WTC11 (cell line): ENCODE measurements around the gene IL24. TPM values are rescaled to one million over a fixed set of nuclear protein-coding genes. Genes with fewer than 3 reads are reported as not detected.

Experiments
- ATAC-seq: fragments of 200-7000 bp; cut with Tn5 transposase; 2 replicates; pipeline ENCODE4 v1.10.0; 2021; ENCODE audit warnings: mild to moderate bottlenecking, moderate library complexity
- CTCF ChIA-PET: fragments of 300-600 bp; sonication (Branson Sonifier 250); formaldehyde crosslinking; loops from one replicate; lab custom pipeline; 2021; ENCODE audit warnings: antibody characterized with exemption; lab: Charles Lee
- POLR2A ChIA-PET: fragments of 350-600 bp; sonication (Branson Sonifier 250); formaldehyde crosslinking; loops from one replicate; lab custom pipeline; 2021; ENCODE audit warnings: antibody characterized with exemption; lab: Charles Lee
- DNase-seq: peaks from one replicate; pipeline ENCODE4 v3.0.0; 2021; ENCODE audit warnings: low spot score
- H3K27ac Mint-ChIP-seq: 2 replicates; pipeline ENCODE4 v1.8.0; 2021; ENCODE audit warnings: mixed read lengths
- H3K27me3 Mint-ChIP-seq: 2 replicates; pipeline ENCODE4 v1.8.0; 2021; ENCODE audit warnings: low read depth, mild to moderate bottlenecking, moderate library complexity, mixed read lengths
- H3K36me3 Mint-ChIP-seq: 2 replicates; pipeline ENCODE4 v1.8.0; 2021; ENCODE audit warnings: mixed read lengths
- H3K4me1 Mint-ChIP-seq: 2 replicates; pipeline ENCODE4 v1.8.0; 2022; ENCODE audit warnings: mixed read lengths
- H3K4me3 Mint-ChIP-seq: 2 replicates; pipeline ENCODE4 v1.8.0; 2021; ENCODE audit warnings: mild to moderate bottlenecking, moderate library complexity, mixed read lengths
- H3K9me3 Mint-ChIP-seq: 2 replicates; pipeline ENCODE4 v1.8.0; 2021; ENCODE audit warnings: mixed read lengths
- ATF1 ChIP-seq: sonication (generic); formaldehyde crosslinking; IDR thresholded peaks from 2 replicates; pipeline ENCODE4 v1.8.1; 2023; ENCODE audit warnings: mild to moderate bottlenecking, moderate library complexity, missing genetic modification reagents
- CREM ChIP-seq: sonication (generic); formaldehyde crosslinking; IDR thresholded peaks from 2 replicates; pipeline ENCODE4 v1.8.1; 2022; ENCODE audit warnings: mild to moderate bottlenecking, missing genetic modification reagents, moderate library complexity
- FOXP1 ChIP-seq: sonication (generic); formaldehyde crosslinking; IDR thresholded peaks from 2 replicates; pipeline ENCODE4 v1.8.0; 2022; ENCODE audit warnings: missing genetic modification reagents, mild to moderate bottlenecking, moderate library complexity, borderline replicate concordance
- JAZF1 ChIP-seq: fragments of 250-450 bp; sonication (Bioruptor Pico); IDR thresholded peaks from 2 replicates; pipeline ENCODE4 v1.9.0; 2021; ENCODE audit warnings: moderate library complexity, mild to moderate bottlenecking, inconsistent platforms
- JUN ChIP-seq: sonication (generic); formaldehyde crosslinking; IDR thresholded peaks from 2 replicates; pipeline ENCODE4 v1.8.0; 2023; ENCODE audit warnings: mild to moderate bottlenecking, missing genetic modification reagents
- KAT7 ChIP-seq: sonication (generic); formaldehyde crosslinking; IDR thresholded peaks from 2 replicates; pipeline ENCODE4 v1.8.1; 2023; ENCODE audit warnings: missing genetic modification reagents, mild to moderate bottlenecking, borderline replicate concordance
- NFE2L1 ChIP-seq: sonication (generic); formaldehyde crosslinking; IDR thresholded peaks from 2 replicates; pipeline ENCODE4 v1.8.1; 2023; ENCODE audit warnings: missing genetic modification reagents
- OVOL2 ChIP-seq: fragments of 250-450 bp; sonication (Bioruptor Pico); IDR thresholded peaks from 2 replicates; pipeline ENCODE4 v1.9.0; 2021; ENCODE audit warnings: mild to moderate bottlenecking, borderline replicate concordance
- PRRX2 ChIP-seq: fragments of 250-450 bp; sonication (Bioruptor Pico); IDR thresholded peaks from 2 replicates; pipeline ENCODE4 v1.8.0; 2021; ENCODE audit warnings: mild to moderate bottlenecking
- RELA ChIP-seq: sonication (generic); formaldehyde crosslinking; IDR thresholded peaks from 2 replicates; pipeline ENCODE4 v1.8.1; 2022; ENCODE audit warnings: missing genetic modification reagents, mild to moderate bottlenecking, borderline replicate concordance
- SOX15 ChIP-seq: fragments of 250-450 bp; sonication (Bioruptor Pico); IDR thresholded peaks from 2 replicates; pipeline ENCODE4 v1.9.0; 2021; ENCODE audit warnings: mild to moderate bottlenecking
- TCF7 ChIP-seq: sonication (generic); formaldehyde crosslinking; IDR thresholded peaks from 2 replicates; pipeline ENCODE4 v1.8.0; 2022; ENCODE audit warnings: mild to moderate bottlenecking, low read depth, missing genetic modification reagents, moderate library complexity
- TEAD1 ChIP-seq: sonication (generic); formaldehyde crosslinking; IDR thresholded peaks from 2 replicates; pipeline ENCODE4 v1.8.0; 2022; ENCODE audit warnings: mild to moderate bottlenecking, missing genetic modification reagents
- TEAD4 ChIP-seq: sonication (generic); formaldehyde crosslinking; IDR thresholded peaks from 2 replicates; pipeline ENCODE4 v1.8.0; 2022; ENCODE audit warnings: mild to moderate bottlenecking, missing genetic modification reagents
- ZBTB21 ChIP-seq: sonication (generic); formaldehyde crosslinking; IDR thresholded peaks from 2 replicates; pipeline ENCODE4 v1.8.1; 2023; ENCODE audit warnings: mild to moderate bottlenecking, missing genetic modification reagents, borderline replicate concordance
- ZNF138 ChIP-seq: sonication (generic); formaldehyde crosslinking; conservative IDR thresholded peaks from 2 replicates; pipeline ENCODE4 v1.8.1; 2022; ENCODE audit warnings: mild to moderate bottlenecking, moderate library complexity, missing genetic modification reagents
- ZNF396 ChIP-seq: fragments of 250-450 bp; sonication (Bioruptor Pico); IDR thresholded peaks from 2 replicates; pipeline ENCODE4 v1.8.0; 2021; ENCODE audit warnings: mild to moderate bottlenecking, moderate library complexity, borderline replicate concordance
- total RNA-seq: library from RNA; stranded (reverse); gene quantifications from 3 replicates; pipeline ENCODE4 v1.2.3, GENCODE V29; 2021
- TF ChIP-seq, protein P1 (sequence below): fragments of 250-450 bp; sonication (Bioruptor Pico); IDR thresholded peaks from 2 replicates; pipeline ENCODE4 v1.9.0; 2021; ENCODE audit warnings: mild to moderate bottlenecking, borderline replicate concordance
- TF ChIP-seq, protein P2 (sequence below): fragments of 250-450 bp; sonication (Bioruptor Pico); IDR thresholded peaks from 2 replicates; pipeline ENCODE4 v1.8.0; 2021; ENCODE audit warnings: mild to moderate bottlenecking
- TF ChIP-seq, protein P3 (sequence below): sonication (generic); formaldehyde crosslinking; IDR thresholded peaks from 2 replicates; pipeline ENCODE4 v1.8.1; 2022; ENCODE audit warnings: mild to moderate bottlenecking, missing genetic modification reagents, moderate library complexity, borderline replicate concordance
- TF ChIP-seq, protein P4 (sequence below): fragments of 250-450 bp; sonication (Bioruptor Pico); IDR thresholded peaks from 2 replicates; pipeline ENCODE4 v1.9.0; 2021; ENCODE audit warnings: moderate library complexity, mild to moderate bottlenecking, inconsistent platforms, borderline replicate concordance
- TF ChIP-seq, protein P5 (sequence below): sonication (generic); formaldehyde crosslinking; IDR thresholded peaks from 2 replicates; pipeline ENCODE4 v1.8.0; 2022; ENCODE audit warnings: mild to moderate bottlenecking, missing genetic modification reagents
- TF ChIP-seq, protein P6 (sequence below): sonication (generic); formaldehyde crosslinking; IDR thresholded peaks from 2 replicates; pipeline ENCODE4 v1.8.0; 2022; ENCODE audit warnings: mild to moderate bottlenecking, missing genetic modification reagents
- TF ChIP-seq, protein P7 (sequence below): fragments of 250-450 bp; sonication (Bioruptor Pico); IDR thresholded peaks from 2 replicates; pipeline ENCODE4 v1.9.0; 2021; ENCODE audit warnings: mild to moderate bottlenecking
- TF ChIP-seq, protein P8 (sequence below): sonication (generic); formaldehyde crosslinking; IDR thresholded peaks from 2 replicates; pipeline ENCODE4 v1.8.1; 2022; ENCODE audit warnings: mild to moderate bottlenecking, moderate library complexity, missing genetic modification reagents

Gene IL24
- total RNA-seq, 1 experiment from 2014 or later: not detected

DNA sequence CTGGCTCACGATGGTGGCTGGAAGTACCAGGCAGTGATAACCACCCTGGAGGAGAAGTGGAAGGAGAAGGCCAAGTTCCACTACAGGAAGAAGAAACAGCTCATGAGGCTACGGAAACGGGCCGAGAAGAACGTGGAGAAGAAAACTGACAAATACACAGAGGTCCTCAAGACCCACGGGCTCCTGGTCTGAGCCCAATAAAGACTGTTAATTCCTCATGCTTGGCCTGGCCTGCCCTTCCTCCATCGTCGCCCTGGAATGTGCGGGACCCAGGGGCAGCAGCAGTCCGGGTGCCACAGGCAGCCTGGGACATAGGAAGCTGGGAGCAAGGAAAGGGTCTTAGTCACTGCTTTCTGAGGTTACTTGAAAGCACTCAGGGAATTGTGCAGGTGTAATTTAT lies 10.8 kb downstream of the IL24 start:
- ChIA-PET POLR2A (no interaction called here), CTCF (interaction anchor here (1.0 to 3.4 kb wide), 12 partner anchors 12 to 277 kb away, joined by 3 to 26 read pairs (median 10); no protein-coding TSS in a partner anchor)
- Mint-ChIP-seq H3K27me3 (peaks cover 51% of the 10 kb centered on the region), H3K36me3 (no peaks in the 10 kb centered on the region), H3K4me3 (peak overlapping the region; percentile 38), H3K27ac (no peak overlapping the region), H3K9me3 (no peaks in the 10 kb centered on the region), H3K4me1 (peaks cover 12% of the 10 kb centered on the region)
- no peak for DNase-seq
- no peak for TF ChIP-seq ZNF138 (CRISPR knock-in tag)
- TF ChIP-seq, protein P1, sequence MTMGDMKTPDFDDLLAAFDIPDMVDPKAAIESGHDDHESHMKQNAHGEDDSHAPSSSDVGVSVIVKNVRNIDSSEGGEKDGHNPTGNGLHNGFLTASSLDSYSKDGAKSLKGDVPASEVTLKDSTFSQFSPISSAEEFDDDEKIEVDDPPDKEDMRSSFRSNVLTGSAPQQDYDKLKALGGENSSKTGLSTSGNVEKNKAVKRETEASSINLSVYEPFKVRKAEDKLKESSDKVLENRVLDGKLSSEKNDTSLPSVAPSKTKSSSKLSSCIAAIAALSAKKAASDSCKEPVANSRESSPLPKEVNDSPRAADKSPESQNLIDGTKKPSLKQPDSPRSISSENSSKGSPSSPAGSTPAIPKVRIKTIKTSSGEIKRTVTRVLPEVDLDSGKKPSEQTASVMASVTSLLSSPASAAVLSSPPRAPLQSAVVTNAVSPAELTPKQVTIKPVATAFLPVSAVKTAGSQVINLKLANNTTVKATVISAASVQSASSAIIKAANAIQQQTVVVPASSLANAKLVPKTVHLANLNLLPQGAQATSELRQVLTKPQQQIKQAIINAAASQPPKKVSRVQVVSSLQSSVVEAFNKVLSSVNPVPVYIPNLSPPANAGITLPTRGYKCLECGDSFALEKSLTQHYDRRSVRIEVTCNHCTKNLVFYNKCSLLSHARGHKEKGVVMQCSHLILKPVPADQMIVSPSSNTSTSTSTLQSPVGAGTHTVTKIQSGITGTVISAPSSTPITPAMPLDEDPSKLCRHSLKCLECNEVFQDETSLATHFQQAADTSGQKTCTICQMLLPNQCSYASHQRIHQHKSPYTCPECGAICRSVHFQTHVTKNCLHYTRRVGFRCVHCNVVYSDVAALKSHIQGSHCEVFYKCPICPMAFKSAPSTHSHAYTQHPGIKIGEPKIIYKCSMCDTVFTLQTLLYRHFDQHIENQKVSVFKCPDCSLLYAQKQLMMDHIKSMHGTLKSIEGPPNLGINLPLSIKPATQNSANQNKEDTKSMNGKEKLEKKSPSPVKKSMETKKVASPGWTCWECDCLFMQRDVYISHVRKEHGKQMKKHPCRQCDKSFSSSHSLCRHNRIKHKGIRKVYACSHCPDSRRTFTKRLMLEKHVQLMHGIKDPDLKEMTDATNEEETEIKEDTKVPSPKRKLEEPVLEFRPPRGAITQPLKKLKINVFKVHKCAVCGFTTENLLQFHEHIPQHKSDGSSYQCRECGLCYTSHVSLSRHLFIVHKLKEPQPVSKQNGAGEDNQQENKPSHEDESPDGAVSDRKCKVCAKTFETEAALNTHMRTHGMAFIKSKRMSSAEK (CRISPR knock-in tag): no peak
- no peak for TF ChIP-seq NFE2L1 (CRISPR knock-in tag)
- TF ChIP-seq PRRX2 (CRISPR knock-in tag): no peak
- TF ChIP-seq, protein P2, sequence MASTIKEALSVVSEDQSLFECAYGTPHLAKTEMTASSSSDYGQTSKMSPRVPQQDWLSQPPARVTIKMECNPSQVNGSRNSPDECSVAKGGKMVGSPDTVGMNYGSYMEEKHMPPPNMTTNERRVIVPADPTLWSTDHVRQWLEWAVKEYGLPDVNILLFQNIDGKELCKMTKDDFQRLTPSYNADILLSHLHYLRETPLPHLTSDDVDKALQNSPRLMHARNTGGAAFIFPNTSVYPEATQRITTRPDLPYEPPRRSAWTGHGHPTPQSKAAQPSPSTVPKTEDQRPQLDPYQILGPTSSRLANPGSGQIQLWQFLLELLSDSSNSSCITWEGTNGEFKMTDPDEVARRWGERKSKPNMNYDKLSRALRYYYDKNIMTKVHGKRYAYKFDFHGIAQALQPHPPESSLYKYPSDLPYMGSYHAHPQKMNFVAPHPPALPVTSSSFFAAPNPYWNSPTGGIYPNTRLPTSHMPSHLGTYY (CRISPR knock-in tag): no peak
- TF ChIP-seq, protein P3, sequence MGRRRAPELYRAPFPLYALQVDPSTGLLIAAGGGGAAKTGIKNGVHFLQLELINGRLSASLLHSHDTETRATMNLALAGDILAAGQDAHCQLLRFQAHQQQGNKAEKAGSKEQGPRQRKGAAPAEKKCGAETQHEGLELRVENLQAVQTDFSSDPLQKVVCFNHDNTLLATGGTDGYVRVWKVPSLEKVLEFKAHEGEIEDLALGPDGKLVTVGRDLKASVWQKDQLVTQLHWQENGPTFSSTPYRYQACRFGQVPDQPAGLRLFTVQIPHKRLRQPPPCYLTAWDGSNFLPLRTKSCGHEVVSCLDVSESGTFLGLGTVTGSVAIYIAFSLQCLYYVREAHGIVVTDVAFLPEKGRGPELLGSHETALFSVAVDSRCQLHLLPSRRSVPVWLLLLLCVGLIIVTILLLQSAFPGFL (CRISPR knock-in tag): no peak
- TF ChIP-seq CREM: no peak
- no peak for TF ChIP-seq KAT7 (CRISPR knock-in tag)
- TF ChIP-seq, protein P4, sequence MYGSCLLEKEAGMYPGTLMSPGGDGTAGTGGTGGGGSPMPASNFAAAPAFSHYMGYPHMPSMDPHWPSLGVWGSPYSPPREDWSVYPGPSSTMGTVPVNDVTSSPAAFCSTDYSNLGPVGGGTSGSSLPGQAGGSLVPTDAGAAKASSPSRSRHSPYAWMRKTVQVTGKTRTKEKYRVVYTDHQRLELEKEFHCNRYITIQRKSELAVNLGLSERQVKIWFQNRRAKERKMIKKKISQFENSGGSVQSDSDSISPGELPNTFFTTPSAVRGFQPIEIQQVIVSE (CRISPR knock-in tag): no peak
- no peak for TF ChIP-seq JUN (CRISPR knock-in tag)
- no peak for TF ChIP-seq OVOL2 (CRISPR knock-in tag)
- TF ChIP-seq, protein P5, sequence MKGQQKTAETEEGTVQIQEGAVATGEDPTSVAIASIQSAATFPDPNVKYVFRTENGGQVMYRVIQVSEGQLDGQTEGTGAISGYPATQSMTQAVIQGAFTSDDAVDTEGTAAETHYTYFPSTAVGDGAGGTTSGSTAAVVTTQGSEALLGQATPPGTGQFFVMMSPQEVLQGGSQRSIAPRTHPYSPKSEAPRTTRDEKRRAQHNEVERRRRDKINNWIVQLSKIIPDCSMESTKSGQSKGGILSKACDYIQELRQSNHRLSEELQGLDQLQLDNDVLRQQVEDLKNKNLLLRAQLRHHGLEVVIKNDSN (CRISPR knock-in tag): no peak
- no peak for TF ChIP-seq TEAD4 (CRISPR knock-in tag)
- ATAC-seq: no peak

DNA sequence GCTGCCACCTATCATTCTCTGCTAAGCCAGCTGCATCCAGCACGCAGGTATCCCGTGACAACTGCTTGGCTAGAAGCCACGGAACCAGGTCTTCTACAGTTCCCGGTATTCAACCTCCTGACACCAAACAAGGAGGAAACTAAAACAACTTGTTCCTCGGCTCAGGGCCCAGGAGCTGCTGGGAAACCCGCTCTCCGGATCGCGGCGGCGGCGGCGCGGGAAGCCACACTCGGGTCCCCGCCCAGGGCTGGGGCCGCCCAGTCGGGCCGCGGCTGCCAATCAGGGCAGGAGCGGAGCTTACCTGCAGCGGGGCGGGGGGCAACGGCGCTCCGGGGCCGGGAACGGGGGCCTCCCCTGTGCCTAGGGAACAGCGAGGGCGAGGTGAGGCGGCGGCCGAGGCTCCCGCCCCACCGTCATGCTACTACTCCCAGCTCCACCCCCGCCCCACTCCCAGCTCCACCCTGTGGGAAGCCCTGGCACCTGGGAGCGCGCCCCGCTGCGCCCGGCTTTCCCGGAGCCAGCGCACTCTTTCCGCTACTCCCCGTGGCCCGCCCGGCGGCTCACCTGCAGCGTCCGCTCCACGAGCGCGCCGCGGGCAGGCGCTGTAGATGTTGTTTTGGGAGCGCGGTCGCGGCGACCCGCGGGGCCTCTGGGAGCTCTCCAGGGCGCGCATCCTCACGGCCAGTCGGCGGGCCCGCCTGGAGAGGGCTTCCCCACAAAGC lies 12.1 kb downstream of the IL24 start:
- Mint-ChIP-seq H3K27ac (no peak overlapping the region), H3K27me3 (peaks cover 51% of the 10 kb centered on the region)
- POLR2A ChIA-PET: interaction anchor here (0.6 to 1.3 kb wide), 3 partner anchors 143 to 1966 kb away, joined by 3 to 4 read pairs (median 3); partner anchors contain the start of genes EIF2D and PFKFB2
- 0 out of 2 replicates have a peak, but pooled peaks have one; percentile 16 for TF ChIP-seq RELA (CRISPR knock-in tag)
- TF ChIP-seq, protein P6, sequence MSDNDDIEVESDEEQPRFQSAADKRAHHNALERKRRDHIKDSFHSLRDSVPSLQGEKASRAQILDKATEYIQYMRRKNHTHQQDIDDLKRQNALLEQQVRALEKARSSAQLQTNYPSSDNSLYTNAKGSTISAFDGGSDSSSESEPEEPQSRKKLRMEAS (CRISPR knock-in tag): 0 out of 2 replicates have a peak, but pooled peaks have one; percentile 42
- TF ChIP-seq, protein P7, sequence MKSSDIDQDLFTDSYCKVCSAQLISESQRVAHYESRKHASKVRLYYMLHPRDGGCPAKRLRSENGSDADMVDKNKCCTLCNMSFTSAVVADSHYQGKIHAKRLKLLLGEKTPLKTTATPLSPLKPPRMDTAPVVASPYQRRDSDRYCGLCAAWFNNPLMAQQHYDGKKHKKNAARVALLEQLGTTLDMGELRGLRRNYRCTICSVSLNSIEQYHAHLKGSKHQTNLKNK (CRISPR knock-in tag): no peak
- TF ChIP-seq, protein P8, sequence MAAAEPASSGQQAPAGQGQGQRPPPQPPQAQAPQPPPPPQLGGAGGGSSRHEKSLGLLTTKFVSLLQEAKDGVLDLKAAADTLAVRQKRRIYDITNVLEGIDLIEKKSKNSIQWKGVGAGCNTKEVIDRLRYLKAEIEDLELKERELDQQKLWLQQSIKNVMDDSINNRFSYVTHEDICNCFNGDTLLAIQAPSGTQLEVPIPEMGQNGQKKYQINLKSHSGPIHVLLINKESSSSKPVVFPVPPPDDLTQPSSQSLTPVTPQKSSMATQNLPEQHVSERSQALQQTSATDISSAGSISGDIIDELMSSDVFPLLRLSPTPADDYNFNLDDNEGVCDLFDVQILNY: peak; percentile 82
- no peak for TF ChIP-seq ZBTB21 (CRISPR knock-in tag)
- no peak for TF ChIP-seq ATF1 (CRISPR knock-in tag)
- TF ChIP-seq TEAD1: 0 out of 2 replicates have a peak, but pooled peaks have one; percentile 25
- TF ChIP-seq FOXP1 (CRISPR knock-in tag): peak; percentile 41; the same call in 1 of the 2 replicates
- TF ChIP-seq SOX15: no peak
- no peak for TF ChIP-seq ZNF396 (CRISPR knock-in tag)
- TF ChIP-seq JAZF1 (CRISPR knock-in tag): no peak
- TF ChIP-seq TCF7 (CRISPR knock-in tag): 0 out of 2 replicates have a peak, but pooled peaks have one; percentile 40

More for the DNA sequence above, 12.1 kb downstream of the IL24 start:
- peaks cover 12% of the 10 kb centered on the region for H3K4me1 Mint-ChIP-seq
- H3K36me3 Mint-ChIP-seq: no peaks in the 10 kb centered on the region
- peak; percentile 76 for DNase-seq
- H3K4me3 Mint-ChIP-seq: peak overlapping the region; percentile 76
- CTCF ChIA-PET: interaction anchor here (0.7 to 3.4 kb wide), 37 partner anchors 14 to 959 kb away, joined by 3 to 26 read pairs (median 4); partner anchors contain the start of genes C1orf116, DYRK3, EIF2D and IL20
- no peaks in the 10 kb centered on the region for H3K9me3 Mint-ChIP-seq
- peak; percentile 82 for ATAC-seq
